NCI-H226 (cell line): ENCODE results near the gene RBP2.

Source experiments
- DNase-seq: peaks from one replicate; pipeline ENCODE4 v3.0.0-alpha.2; 2015

Gene RBP2

DNA sequence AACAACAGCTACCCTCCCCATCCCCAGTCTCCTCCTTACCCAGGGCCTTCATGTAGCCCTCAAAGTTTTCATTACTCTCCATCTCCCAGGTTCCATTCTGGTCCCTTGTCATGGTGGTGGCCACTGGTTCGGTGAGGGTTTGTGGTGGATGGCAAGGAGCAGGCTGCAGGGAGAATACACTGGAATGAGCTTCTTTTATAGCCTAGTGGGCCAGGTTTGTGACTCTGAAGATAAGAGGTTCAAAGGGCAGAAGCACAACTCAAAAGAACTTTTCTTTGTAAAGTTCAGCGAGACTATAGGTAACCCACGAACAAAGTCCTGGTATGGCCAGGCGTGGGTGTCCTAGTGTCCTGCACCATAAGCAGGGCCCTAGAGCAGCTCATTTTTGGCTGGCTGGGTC is at the start of gene RBP2:
Gene RBP2 (minus strand): TSS at position 169 of the 400 bp plus-strand sequence. CDS start 57 bp downstream, at position 112.
- DNase-seq: no peak

DNA sequence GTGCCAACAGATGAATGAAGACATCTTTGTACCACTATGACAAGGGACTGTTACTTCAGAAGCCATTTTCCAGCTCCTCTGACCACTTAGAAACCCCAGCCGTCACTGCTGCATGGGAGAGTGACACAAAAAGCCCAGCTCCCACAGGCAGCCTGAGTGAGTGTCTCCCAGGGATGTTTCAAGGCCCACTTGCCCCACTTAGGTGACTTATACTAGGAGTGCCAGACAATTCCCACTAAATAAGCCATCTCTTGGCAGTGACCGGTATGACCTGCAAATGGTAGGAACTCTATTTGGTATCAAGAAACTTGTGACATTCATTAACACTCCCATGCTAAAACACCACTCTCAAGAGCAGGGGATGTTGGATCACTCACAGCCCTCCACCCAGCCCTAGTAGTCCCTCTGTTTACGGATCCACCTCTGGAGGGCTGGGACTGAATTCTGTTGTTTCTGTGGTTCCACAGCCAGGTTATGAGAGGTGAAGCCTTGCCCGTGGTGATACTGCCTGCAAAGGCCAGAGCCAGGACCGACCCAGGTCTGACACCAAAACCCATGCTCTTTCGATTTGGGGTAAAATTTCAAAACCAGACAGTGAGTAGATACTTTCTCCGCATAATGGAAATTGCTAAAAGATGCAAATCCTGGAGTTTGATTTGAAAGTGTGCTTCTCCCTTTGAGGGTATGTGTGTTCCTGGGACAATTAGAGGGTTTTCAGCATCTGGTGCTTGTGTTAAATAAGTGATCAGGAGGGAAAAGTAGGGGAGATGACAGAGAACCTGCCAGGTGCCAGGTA is 48.7 kb upstream of the RBP2 start:
- DNase-seq: no peak

DNA sequence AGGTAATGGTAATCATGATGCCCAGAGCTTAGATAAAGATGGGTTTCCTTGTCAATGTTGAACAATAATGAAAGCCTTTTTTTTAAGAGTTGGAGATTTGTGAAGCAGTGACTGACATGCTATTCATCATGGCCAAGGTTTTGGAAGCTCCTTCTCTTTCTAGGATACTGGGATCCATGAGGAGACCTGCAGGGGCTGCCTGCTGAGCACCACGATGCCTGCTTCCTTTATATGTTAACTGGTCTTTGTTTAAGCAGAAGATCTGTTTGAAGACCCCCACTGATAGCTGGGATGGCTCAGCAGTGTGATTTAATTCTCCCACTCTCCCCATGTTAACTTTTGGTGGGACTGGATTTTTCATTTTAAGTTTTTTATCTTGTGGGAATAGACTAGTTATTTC is 47.4 kb upstream of the RBP2 start:
- no peak for DNase-seq

DNA sequence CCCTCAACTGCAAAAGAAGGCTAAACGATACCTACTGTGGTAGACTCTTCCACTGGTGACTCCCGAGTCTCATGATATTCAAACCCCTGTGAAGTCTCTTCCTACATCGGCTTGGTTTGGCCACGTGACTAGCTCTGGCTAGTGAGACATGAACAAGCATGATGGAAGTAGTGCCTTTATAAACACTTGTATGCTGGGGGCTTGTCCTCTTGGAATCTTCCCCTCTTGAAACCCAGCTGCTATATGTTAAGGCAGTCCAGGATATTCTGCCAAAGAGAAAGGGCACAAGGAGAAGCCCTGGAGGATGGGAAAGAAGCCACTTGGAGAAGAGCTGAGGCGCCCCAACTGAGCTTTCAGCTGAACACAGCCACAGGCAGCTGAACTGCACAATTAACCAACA is 46.9 kb upstream of the RBP2 start:
- no peak for DNase-seq

DNA sequence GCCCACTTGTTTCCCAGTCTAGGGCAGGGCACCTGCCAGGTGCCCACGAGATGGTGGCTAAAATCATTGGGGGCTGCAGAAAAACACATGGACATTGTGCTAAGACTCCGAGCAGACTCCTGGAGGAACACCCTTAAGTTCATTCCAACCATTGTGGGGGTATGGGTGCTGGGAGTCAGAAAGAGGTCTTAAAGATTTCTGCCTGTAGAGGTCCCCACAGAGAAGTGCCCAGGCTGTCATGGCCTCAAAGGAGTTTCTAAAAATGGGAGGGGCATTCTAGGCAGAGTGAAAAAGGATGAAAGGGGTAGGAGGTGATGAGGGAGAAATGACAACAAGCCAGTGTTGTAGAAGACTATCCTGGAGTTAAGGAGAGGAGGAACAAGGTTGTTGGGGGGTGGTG is 46.1 kb upstream of the RBP2 start:
- no peak for DNase-seq

DNA sequence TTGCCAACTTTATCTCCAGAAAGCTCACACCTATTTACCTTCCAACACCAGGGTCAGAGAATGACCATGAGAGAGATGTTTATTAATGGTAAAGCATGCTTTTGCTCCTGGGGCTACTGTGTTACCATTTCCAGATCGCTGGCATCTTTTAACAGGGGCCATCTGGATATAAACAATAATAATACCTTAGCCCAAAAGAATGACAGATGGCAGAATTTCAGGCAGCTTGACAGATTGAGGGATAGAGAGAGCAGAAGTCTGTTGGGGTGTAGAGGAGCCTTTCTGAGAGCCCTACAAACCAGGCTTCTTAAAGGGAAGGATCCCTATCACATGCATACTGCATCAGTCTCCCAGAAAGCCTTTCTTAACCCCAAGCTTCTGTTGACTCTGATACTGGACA is 45.5 kb upstream of the RBP2 start:
- DNase-seq: no peak

DNA sequence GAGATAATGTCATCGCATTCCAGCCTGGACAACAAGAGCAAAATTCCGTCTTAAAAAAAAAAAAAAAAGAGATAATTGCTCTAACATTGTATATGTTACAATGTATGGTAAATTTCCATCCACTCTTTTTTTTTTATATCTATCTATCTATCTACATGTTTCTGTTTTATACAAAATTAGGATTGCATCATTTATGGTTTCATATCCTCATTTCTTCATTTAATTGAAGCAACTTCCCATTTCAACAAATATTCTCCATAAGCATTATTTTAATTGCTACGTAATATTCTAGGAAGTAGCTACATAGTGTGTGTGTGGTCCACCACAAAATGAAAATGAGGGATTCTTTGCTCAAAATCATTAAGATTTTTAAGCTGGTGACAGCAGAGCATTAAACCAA is 44.8 kb upstream of the RBP2 start:
- DNase-seq: no peak

DNA sequence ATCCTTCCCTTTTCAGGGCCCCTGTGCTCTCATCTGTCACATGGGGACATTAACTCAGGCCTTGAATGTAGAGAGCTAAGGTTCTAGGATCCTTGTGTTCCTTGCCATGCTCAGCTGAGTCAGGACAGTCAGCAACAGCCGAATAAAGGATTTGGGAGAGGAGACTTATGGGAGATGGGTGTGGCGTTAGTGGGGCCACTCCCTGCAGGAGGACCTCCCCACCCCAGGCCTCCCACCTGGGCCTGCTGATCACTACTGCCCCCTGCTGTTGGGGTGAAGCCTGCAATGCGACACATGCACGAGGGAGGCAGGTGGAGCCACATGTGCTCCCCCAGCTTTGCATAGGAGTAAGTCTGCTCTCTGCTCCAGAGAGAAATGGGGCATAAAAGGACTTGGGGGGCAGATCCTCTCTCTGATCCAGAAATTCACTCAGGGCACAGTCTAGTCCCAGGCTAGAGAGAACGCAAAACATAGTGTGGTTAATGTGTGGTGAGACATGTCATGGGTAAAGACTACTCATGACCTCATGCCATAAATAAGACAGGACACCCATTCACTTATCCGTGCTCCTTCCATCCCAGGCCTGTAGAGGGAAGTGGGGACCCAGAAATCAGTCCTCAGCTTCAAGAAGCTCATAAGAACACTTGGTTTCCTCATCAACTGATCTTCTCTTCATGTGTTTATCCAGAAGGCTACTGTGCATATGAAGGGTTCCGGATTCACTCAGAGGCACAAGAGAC is 43.9 kb upstream of the RBP2 start:
- DNase-seq: peak; percentile 4

DNA sequence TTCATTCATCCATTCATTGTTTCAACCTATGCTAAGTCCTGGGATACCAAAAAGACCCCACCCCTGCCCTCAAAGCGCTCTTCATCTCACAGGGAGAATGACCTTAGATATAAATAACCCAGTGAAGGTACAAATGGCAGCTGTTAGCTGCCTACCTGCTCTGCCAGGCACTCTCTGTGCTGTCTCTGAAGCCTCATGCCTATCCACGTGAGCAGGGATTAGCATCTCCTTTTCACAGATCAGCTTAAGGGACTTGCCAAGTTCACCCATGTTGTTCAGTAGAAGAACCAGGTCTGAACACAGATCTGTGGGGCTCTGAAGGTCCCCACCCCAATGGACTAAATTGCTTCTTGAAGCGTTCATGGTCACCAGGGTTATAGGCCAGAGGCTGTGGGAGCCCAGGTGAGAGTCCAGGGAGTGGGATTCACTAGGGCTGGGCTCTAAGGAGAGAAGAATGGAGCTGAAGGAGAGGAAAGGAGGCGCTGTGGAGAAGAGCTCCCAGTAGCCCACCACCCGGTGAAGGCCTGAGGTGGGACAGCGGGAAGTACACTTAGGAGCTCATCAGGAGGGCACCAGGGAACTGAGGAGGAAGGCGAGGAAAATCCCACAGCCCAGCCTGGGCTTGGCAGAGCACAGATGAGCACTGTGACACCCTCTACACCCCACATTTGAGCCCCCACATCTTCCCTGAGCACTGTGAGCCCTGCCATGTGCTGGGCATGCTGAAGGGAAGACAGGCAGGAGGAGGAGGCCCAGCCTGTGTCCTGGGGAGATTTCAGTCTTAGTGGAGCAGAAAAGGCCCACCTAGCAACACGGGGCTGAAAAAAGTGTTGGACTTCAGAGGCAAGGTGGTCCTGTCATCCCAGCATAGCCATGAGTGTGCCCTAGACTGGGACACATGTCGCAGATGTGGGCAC is 42.9 kb upstream of the RBP2 start:
- no peak for DNase-seq

DNA sequence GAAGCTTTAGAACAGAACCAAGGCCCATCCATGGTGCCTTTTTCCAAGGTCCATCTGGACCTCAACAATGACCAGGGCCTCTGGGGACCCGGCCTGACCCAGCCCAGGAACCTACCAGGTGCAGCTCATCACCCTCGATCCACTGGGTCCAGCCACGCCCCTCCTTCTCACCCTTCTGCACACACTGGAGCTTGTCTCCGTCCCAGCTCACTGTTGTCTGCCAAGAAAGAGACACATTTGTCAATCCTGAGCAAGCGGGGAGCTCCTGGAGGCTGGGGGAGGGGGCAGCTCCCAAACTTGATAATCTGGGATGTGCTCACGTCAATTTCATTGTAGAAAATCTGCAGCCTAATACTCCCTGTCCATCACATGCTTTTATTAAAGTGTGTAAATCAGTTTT is 42.0 kb upstream of the RBP2 start:
- DNase-seq: no peak

DNA sequence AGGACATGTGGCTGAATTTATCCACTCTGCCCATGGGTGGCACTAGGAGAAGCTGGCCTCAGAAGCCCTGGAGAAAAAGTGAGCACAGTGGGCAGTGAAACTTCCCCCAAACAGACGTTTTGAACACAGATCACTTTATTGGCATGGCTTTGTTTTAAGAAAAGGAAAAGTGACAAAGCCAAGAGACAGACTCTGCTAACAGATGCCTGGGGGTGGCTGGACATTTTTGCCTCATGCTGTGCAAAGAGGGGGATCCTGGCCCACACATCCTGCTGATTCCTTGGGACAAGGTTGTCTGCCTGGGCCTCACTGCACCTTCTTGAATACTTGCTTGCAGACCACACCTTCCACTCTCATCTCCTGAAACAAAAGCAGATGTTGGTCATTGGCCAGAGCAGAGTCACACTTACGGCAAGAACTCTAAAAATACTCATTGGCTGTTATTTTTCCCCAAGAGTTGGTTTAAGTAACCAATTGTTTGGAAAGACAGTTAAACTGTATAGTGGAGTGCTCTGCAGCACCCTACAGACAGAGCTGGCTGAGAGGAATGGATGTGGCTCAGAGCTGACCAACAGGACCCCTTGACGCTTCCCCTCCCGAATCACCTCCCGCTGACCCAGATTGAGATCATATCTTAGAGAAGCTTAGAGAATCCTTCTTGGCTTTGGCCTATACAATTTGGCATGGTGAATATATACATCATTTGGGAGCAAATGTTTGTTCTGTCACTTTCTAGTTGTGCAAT is 41.2 kb upstream of the RBP2 start:
- DNase-seq: no peak

DNA sequence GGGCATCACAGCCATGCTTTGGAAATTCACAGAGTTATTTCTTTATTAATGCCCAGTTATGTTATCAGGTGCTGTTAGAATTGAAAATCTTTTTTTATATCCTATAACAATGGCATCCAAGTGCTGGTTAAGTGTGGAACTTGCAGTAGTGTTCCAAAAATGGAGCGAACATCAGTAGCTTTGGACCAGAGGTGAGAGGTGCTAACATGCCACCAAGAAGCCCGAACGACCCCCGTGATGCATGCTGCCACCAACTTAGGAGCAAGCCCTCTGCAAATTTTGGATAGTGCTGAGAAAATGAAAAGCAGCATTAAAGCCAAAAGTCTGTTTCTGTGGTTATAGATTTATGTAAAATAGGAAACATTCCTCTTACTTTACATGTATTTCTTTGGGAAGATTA is 38.4 kb upstream of the RBP2 start:
- no peak for DNase-seq

DNA sequence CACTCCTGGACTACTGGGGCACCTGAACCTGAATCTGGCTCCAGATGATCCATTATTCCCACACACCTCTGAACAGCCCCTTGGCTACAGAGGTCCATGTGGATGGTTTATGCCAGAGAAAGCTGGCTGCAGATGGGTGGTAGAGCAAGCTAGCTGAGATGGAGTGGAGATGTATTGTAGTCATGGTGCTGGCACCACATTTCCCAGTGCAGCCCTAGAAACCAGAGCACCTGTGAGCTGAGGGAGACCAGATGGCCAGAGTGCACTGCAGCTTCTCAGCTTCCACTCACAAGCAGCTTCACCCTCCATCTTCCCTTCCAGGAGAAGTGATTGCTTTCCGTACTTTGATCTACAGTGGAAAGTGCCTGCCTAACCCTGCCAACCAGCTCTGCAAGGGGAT is 33.3 kb upstream of the RBP2 start:
- DNase-seq: no peak

DNA sequence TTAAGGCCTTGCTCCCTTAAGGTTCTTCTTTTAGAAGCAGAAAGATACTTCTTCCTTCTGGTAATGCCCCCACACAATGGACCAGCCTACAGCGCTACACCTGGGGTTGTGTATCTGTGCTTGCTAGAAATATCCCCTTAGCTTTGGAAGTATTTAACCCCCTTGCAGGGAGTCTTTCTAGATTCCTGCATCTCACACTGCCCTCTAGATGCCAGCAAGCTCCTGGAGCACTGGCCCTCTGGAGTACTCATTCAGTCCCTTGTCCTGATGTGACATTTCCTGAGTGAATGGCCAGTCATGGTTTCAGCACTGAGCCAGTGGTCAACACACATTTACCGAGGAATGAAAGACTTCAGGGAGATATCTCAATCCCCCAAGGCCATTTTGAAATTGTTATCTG is 30.4 kb upstream of the RBP2 start:
- DNase-seq: no peak

DNA sequence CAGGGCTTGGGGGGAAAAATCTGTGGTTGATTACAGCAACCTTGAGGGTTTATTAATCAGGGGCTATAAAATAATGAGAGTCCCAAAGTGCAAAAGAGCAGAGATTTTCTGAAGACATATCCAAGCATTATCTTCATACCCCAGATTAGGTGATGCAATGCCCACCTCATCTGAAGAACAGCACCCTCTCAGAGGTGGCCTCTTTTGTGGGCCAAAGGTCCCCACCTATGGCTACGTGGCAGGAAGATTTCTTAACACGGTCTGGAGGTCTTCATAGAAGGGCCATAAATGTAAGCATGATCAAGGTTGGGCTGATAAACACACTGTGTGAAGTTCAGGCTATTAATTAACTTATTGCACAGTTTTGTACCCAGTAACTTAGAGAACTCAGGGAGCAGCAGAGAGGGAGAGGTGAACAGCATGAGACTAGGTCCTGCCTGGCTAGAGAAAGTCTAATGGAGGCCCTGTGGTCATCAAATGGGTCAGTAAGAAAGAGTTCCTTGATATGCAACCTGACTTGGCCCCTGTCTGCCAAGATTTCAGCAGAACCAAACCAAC is 29.6 kb upstream of the RBP2 start:
- no peak for DNase-seq

DNA sequence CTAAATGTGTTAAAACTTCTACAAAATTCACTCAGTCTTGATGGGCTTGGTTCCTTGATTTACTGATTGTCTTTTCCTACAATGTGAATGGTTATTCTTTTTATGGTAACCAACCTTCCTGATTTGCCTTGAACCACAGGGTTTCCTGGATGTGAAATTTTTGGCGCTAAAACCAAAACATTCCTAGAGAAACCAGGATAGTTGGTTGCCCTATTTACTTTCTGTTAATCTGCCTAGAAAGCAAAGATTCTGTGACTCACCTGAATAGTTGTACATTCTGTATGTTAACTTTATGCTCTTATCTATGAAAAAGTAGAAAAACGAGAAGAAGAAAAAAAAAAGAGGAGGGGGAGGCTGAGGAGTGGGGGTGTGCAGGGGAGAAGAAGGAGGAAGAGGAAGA is 23.2 kb upstream of the RBP2 start:
- DNase-seq: no peak

DNA sequence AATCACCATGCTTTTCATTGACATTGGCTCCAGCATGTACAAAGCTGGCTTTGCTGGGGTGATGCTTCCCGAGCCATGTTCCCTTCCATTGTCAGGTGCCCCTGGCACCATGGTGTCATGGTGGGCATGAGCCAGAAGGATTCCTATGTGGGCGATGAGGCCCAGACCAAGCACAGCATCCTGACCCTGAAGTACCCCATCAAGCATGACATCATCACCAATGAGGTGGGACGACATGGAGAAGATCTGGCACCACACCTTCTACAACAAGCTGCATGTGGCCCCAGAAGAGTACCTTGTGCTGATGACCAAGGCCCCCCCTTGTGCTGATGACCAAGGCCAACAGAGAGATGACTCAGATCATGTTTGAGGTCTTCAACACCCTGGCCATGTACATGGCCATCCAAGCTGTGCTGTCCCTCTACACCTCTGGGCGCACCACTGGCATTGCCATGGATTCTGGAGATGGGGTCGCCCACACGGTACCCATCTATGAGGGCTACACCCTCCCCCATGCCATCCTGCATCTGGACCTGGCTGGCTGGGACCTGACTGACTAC is 17.6 kb upstream of the RBP2 start:
- DNase-seq: no peak

DNA sequence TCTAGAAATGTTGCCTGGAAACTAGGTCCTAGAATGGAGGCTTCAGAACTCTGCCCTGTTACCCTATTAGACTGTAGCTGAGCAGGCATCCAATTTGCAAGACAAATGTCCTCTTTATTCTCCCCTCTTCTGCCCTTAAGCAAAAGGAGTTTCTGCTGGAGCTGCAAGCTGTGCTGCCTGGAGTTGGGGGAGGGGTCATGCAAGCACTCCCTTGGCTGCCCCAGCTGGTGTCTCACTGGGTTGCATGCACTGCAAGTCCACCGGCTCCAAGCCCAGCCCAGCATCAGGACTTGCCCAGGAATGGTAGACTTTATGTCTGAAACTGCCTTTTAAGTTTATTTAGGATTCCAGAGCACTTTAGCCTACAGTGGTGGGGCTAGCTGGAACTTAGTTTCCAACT is 15.7 kb upstream of the RBP2 start:
- no peak for DNase-seq

DNA sequence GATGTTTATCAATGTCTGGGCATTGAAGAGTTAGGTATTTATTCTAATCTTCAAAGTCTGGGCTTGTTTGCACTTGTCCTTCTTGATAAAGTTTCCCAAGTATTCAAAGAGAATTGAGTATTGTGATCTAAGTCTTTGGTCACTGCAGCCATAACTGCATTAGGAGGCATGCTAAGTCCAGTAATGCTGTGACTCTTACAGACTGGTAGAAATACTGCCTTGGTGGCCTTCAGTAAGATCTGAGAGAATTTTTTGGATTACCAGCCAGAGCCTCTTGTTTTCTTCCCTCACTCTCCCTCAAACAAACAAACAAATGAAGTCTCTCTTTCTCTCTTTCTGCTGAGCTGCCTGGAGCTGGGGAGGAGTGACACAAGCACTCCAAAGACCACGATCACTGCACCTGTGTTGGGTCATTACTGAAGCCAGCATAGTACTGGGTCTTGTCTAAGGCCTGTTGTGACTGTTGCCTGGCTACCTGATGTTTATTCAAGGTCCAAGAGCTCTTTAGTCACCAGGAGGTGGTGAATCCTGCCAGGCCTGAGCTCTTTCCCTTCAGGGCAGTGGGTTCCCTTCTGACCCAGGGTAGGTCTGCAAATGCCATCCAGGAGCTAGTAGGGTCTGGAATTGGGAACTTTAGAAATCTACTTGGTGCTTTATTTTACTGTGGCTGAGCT is 14.8 kb upstream of the RBP2 start:
- DNase-seq: no peak

DNA sequence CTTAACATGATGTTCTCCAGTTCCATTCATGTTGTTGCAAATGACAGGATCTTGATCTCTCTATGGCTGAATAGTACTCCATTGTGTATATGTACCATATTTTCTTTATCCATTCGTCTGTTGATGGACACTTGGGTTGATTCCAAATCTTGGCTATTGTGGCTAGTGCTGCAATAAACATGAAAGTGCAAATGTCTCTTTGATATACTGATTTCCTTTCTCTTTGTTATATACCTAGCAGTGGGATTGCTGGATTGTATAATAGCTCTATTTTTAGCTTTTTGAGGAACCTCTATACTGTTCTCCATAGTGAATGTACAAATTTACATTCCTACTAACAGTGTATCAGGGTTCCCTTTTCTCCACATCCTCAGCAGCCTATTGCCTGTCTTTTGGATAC is 5.9 kb upstream of the RBP2 start:
- no peak for DNase-seq

DNA sequence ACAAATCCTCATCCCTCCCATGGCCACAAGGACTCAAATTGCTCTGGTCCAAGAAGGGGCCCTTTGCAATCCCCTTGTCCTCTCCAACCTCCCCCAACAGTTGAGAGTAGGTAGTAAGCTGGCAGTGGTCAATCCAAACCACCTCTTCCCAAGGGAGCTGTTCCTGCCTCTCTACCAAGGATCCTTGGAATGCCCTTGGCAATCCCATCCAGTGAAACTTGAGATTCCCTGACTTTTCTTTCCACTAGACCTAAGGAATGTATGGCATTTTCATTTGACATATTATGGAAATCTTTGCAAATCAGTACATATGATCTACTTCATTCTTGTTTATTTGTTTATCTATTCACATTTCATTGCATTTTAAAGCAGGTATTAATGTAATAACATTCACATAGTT is 4.8 kb upstream of the RBP2 start:
- peak; percentile 22 for DNase-seq

DNA sequence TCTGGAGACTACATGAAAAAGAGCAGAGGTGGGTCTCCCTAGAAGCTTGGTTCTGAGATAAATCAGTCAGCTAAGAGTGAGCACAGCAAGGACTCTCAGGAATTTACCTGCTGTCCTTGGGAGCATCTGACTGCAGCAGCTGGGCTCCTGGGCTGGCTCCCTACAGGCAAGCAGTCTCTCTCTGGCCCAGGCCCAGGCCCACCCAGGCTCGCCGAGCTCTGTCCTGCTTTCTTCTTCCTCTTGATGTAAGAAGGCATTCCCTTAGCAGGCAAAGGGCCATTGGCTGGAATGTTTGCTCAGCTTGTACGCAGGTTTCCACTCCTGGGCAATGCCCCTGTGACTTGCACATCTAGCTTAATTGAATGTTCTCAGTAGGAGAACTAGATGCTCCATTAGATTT is 4.3 kb upstream of the RBP2 start:
- no peak for DNase-seq
